ENCODE results near the gene FAM168A. TPM values are rescaled to one million over a fixed set of nuclear protein-coding genes. Genes with fewer than 3 reads are reported as not detected.

FAM168A gene
- total RNA-seq, 1 experiment from 2014 or later: 21.1 TPM

- WGBS (ENCODE audit: extremely low coverage, insufficient read length, low lambda C conversion rate): no CpG with 5 or more reads among the region's 1 CpG
- Histone ChIP-seq H4K20me1 (ENCODE audit: control insufficient read depth, insufficient read depth, insufficient read length) (no peaks in the 10 kb centered on the region), H3K4me1 (ENCODE audit: insufficient read depth, low read length) (no peaks in the 10 kb centered on the region)
These were observed 88.7 kb downstream of the FAM168A start for GRCh38 chr11:73509188-73509587.

More at GRCh38 chr11:73509188-73509587, 88.7 kb downstream of the FAM168A start:
- Histone ChIP-seq H2BK20ac (ENCODE audit: low read depth, low read length, poor library complexity, severe bottlenecking) (no peak overlapping the region), H4K91ac (ENCODE audit: insufficient read length, low read depth, low read length) (no peak overlapping the region), H3K79me2 (ENCODE audit: insufficient read depth, low read length) (peaks cover 2% of the 10 kb centered on the region; the same call in 1 of the 2 replicates), H2BK5ac (ENCODE audit: insufficient read length, low read length) (no peak overlapping the region), H3K23ac (ENCODE audit: insufficient read length, low read depth, low read length) (no peak overlapping the region), H3T11ph (ENCODE audit: low read length) (no peak overlapping the region), H3K23me2 (ENCODE audit: insufficient read length, low read depth, low read length, poor library complexity, severe bottlenecking) (no peaks in the 10 kb centered on the region), H3K79me1 (ENCODE audit: insufficient read depth, low read depth, low read length, poor library complexity, severe bottlenecking) (no peaks in the 10 kb centered on the region), H3K9me3 (ENCODE audit: control insufficient read depth, low read depth, low read length) (no peaks in the 10 kb centered on the region), H3K9ac (ENCODE audit: extremely low read depth, insufficient read length, low read length) (no peak overlapping the region), H3K4ac (ENCODE audit: low read depth, low read length) (no peak overlapping the region), H2BK15ac (ENCODE audit: low read depth, low read length) (no peak overlapping the region), H4K5ac (ENCODE audit: insufficient read length, low read depth, low read length) (no peak overlapping the region), H4K8ac (replicated peaks; ENCODE audit: insufficient read length, low read depth, low read length) (no peak overlapping the region), H3K27ac (ENCODE audit: insufficient read length, low read depth, low read length) (no peak overlapping the region), H3K14ac (ENCODE audit: insufficient read depth, low read length) (no peak overlapping the region), H3K18ac (ENCODE audit: insufficient read length, low read depth, low read length) (no peak overlapping the region), H2AFZ (ENCODE audit: low read length) (no peak overlapping the region), H2AK5ac (ENCODE audit: insufficient read length, low read length) (no peak overlapping the region), H2BK12ac (ENCODE audit: insufficient read length, low read depth, low read length) (no peak overlapping the region), H3K4me2 (ENCODE audit: insufficient read depth, insufficient read length, low read length) (no peak overlapping the region), H3K27me3 (ENCODE audit: insufficient read depth, low read length) (no peaks in the 10 kb centered on the region), H3K56ac (ENCODE audit: insufficient read length, low read depth, low read length) (no peak overlapping the region), H2BK120ac (ENCODE audit: low read depth, low read length, poor library complexity, severe bottlenecking) (no peak overlapping the region)
- DNase-seq: no peak
- peaks cover 9 to 10% of the 10 kb centered on the region in 2 experiments for H3K9me3 Mint-ChIP-seq
- no peaks in the 10 kb centered on the region for H3K4me1 Mint-ChIP-seq
- no peak overlapping the region for H3K4me3 Mint-ChIP-seq
- peaks cover 7 to 16% (median 11%) of the 10 kb centered on the region in 3 experiments for H3K36me3 Mint-ChIP-seq (ENCODE audit: insufficient read depth in 1 of 3, low read depth in 3 of 3)
- TF ChIP-seq CTCF (conservative IDR thresholded peaks at IDR 0.05): no peak
- no peak overlapping the region for H3K27ac Mint-ChIP-seq
- H3K27me3 Mint-ChIP-seq (ENCODE audit: low read depth): no peaks in the 10 kb centered on the region
